PFSK-1 (cell line): Measurements from ENCODE around the gene TEX19.

Experiments
- TAF1 ChIP-seq: IDR thresholded peaks from 2 replicates; pipeline ENCODE4 v1.6.1; 2012; ENCODE audit warnings: low read length, control low read depth, borderline replicate concordance; ENCODE audit not compliant: insufficient read depth
- TF ChIP-seq, protein P1 (sequence below), 2 experiments: IDR thresholded peaks; 2 replicates each; pipeline versions ENCODE4 v1.6.1 to v1.8.0; 2011 to 2012; ENCODE audit warnings: low read depth in 2 of 2, low read length in 2 of 2, control low read depth in 1 of 2, inconsistent platforms in 1 of 2, mild to moderate bottlenecking in 1 of 2, moderate library complexity in 1 of 2; ENCODE audit not compliant: insufficient read depth in 1 of 2

DNA sequence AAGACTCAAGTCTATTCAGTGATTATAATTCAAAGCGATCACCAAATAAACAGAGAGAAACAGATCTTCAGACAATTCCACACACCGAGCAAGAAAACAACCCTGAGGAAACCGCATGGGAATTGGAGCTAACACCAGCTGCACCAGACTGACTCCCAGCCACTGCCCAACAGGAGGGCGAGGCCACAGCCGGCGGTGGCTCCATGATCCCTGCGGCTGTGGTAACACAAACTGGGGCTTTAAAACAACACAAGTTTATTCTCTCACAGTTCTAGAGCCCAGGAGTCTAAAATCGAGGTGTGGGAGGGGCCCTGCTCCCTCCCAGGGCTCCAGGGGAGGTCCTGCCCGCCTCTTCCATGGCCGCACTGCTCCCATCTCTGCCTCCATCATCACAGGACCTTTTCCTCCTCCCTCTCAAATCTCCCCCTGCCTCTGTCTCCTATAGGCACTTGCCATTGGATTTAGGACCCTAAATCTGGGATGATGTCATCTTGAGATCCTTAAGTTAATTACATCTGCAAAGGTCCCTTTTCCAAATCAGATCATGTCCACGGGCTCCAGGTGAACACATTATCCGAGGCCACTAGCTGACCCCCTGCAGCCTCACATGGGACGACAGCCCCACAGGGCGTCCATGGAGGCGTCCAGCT is 49.4 kb downstream of the TEX19 start:
- TF ChIP-seq TAF1 = no peak
- TF ChIP-seq, protein P1, sequence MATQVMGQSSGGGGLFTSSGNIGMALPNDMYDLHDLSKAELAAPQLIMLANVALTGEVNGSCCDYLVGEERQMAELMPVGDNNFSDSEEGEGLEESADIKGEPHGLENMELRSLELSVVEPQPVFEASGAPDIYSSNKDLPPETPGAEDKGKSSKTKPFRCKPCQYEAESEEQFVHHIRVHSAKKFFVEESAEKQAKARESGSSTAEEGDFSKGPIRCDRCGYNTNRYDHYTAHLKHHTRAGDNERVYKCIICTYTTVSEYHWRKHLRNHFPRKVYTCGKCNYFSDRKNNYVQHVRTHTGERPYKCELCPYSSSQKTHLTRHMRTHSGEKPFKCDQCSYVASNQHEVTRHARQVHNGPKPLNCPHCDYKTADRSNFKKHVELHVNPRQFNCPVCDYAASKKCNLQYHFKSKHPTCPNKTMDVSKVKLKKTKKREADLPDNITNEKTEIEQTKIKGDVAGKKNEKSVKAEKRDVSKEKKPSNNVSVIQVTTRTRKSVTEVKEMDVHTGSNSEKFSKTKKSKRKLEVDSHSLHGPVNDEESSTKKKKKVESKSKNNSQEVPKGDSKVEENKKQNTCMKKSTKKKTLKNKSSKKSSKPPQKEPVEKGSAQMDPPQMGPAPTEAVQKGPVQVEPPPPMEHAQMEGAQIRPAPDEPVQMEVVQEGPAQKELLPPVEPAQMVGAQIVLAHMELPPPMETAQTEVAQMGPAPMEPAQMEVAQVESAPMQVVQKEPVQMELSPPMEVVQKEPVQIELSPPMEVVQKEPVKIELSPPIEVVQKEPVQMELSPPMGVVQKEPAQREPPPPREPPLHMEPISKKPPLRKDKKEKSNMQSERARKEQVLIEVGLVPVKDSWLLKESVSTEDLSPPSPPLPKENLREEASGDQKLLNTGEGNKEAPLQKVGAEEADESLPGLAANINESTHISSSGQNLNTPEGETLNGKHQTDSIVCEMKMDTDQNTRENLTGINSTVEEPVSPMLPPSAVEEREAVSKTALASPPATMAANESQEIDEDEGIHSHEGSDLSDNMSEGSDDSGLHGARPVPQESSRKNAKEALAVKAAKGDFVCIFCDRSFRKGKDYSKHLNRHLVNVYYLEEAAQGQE (IDR thresholded peaks at IDR 0.05; ENCODE audit: insufficient read depth in 1 of 2, low read depth in 2 of 2, low read length in 2 of 2) = no peak
